ENCODE measurements around the gene HS6ST1.

The HS6ST1 gene

DNA sequence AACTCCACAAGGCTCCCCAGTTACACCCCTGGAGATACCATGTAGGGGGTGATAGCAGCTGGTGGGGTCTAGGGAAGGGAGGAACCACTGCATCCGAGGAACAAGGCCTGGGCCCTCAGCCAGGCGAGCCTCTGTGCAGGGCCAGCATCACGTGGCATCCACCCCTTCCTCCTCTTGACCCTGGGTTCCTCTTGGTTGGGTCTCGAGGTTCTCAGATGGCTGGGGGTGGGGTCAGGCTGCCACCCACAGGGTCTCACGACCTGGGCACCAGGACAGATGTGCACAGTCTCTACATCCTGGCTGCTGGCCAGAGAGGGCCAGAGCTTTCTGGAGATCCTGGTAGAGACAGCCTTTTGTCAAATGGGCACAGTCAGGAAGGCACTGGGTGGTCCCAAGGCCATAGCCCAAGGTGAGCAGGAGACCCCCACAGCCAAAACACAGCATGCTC, 10.4 kb downstream of the HS6ST1 start:
- ATAC-seq = no peak
- TF ChIP-seq ESRRG (CRISPR knock-in tag; IDR thresholded peaks at IDR 0.05) = no peak
- TF ChIP-seq, protein P1, sequence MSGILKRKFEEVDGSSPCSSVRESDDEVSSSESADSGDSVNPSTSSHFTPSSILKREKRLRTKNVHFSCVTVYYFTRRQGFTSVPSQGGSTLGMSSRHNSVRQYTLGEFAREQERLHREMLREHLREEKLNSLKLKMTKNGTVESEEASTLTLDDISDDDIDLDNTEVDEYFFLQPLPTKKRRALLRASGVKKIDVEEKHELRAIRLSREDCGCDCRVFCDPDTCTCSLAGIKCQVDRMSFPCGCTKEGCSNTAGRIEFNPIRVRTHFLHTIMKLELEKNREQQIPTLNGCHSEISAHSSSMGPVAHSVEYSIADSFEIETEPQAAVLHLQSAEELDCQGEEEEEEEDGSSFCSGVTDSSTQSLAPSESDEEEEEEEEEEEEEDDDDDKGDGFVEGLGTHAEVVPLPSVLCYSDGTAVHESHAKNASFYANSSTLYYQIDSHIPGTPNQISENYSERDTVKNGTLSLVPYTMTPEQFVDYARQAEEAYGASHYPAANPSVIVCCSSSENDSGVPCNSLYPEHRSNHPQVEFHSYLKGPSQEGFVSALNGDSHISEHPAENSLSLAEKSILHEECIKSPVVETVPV (CRISPR knock-in tag; IDR thresholded peaks at IDR 0.05) = no peak
- no peak for TF ChIP-seq ZNF70 (CRISPR knock-in tag; IDR thresholded peaks at IDR 0.05)
- TF ChIP-seq TOX (CRISPR knock-in tag; IDR thresholded peaks at IDR 0.05; ENCODE audit: borderline replicate concordance) = no peak
- TF ChIP-seq, protein P2, sequence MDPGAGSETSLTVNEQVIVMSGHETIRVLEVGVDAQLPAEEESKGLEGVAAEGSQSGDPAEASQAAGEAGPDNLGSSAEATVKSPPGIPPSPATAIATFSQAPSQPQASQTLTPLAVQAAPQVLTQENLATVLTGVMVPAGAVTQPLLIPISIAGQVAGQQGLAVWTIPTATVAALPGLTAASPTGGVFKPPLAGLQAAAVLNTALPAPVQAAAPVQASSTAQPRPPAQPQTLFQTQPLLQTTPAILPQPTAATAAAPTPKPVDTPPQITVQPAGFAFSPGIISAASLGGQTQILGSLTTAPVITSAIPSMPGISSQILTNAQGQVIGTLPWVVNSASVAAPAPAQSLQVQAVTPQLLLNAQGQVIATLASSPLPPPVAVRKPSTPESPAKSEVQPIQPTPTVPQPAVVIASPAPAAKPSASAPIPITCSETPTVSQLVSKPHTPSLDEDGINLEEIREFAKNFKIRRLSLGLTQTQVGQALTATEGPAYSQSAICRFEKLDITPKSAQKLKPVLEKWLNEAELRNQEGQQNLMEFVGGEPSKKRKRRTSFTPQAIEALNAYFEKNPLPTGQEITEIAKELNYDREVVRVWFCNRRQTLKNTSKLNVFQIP (CRISPR knock-in tag; IDR thresholded peaks at IDR 0.05; ENCODE audit: borderline replicate concordance, low read depth) = no peak
- no peak for TF ChIP-seq CSDC2 (CRISPR knock-in tag; IDR thresholded peaks at IDR 0.05)
- TF ChIP-seq OSR1 (CRISPR knock-in tag; IDR thresholded peaks at IDR 0.05) = no peak
- no peak for TF ChIP-seq ZC3H10 (CRISPR knock-in tag; IDR thresholded peaks at IDR 0.05)
- TF ChIP-seq ISL1 (CRISPR knock-in tag; IDR thresholded peaks at IDR 0.05) = no peak
- TF ChIP-seq PPARA (CRISPR knock-in tag; IDR thresholded peaks at IDR 0.05; ENCODE audit: borderline replicate concordance) = no peak
- TF ChIP-seq, protein P3, sequence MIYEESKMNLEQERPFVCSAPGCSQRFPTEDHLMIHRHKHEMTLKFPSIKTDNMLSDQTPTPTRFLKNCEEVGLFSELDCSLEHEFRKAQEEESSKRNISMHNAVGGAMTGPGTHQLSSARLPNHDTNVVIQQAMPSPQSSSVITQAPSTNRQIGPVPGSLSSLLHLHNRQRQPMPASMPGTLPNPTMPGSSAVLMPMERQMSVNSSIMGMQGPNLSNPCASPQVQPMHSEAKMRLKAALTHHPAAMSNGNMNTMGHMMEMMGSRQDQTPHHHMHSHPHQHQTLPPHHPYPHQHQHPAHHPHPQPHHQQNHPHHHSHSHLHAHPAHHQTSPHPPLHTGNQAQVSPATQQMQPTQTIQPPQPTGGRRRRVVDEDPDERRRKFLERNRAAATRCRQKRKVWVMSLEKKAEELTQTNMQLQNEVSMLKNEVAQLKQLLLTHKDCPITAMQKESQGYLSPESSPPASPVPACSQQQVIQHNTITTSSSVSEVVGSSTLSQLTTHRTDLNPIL (CRISPR knock-in tag; IDR thresholded peaks at IDR 0.05; ENCODE audit: low read depth) = no peak
- no peak for TF ChIP-seq BACH2 (CRISPR knock-in tag; IDR thresholded peaks at IDR 0.05; ENCODE audit: borderline replicate concordance)
- no peak for TF ChIP-seq ZFP3 (CRISPR knock-in tag; IDR thresholded peaks at IDR 0.05)
- TF ChIP-seq ZNF565 (CRISPR knock-in tag; conservative IDR thresholded peaks at IDR 0.05; ENCODE audit: low read depth) = no peak
- TF ChIP-seq, protein P4, sequence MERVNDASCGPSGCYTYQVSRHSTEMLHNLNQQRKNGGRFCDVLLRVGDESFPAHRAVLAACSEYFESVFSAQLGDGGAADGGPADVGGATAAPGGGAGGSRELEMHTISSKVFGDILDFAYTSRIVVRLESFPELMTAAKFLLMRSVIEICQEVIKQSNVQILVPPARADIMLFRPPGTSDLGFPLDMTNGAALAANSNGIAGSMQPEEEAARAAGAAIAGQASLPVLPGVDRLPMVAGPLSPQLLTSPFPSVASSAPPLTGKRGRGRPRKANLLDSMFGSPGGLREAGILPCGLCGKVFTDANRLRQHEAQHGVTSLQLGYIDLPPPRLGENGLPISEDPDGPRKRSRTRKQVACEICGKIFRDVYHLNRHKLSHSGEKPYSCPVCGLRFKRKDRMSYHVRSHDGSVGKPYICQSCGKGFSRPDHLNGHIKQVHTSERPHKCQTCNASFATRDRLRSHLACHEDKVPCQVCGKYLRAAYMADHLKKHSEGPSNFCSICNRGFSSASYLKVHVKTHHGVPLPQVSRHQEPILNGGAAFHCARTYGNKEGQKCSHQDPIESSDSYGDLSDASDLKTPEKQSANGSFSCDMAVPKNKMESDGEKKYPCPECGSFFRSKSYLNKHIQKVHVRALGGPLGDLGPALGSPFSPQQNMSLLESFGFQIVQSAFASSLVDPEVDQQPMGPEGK (CRISPR knock-in tag; IDR thresholded peaks at IDR 0.05; ENCODE audit: borderline replicate concordance) = no peak
- TF ChIP-seq, protein P5, sequence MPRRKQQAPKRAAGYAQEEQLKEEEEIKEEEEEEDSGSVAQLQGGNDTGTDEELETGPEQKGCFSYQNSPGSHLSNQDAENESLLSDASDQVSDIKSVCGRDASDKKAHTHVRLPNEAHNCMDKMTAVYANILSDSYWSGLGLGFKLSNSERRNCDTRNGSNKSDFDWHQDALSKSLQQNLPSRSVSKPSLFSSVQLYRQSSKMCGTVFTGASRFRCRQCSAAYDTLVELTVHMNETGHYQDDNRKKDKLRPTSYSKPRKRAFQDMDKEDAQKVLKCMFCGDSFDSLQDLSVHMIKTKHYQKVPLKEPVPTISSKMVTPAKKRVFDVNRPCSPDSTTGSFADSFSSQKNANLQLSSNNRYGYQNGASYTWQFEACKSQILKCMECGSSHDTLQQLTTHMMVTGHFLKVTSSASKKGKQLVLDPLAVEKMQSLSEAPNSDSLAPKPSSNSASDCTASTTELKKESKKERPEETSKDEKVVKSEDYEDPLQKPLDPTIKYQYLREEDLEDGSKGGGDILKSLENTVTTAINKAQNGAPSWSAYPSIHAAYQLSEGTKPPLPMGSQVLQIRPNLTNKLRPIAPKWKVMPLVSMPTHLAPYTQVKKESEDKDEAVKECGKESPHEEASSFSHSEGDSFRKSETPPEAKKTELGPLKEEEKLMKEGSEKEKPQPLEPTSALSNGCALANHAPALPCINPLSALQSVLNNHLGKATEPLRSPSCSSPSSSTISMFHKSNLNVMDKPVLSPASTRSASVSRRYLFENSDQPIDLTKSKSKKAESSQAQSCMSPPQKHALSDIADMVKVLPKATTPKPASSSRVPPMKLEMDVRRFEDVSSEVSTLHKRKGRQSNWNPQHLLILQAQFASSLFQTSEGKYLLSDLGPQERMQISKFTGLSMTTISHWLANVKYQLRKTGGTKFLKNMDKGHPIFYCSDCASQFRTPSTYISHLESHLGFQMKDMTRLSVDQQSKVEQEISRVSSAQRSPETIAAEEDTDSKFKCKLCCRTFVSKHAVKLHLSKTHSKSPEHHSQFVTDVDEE (CRISPR knock-in tag; IDR thresholded peaks at IDR 0.05) = no peak
- TF ChIP-seq TCF4 (CRISPR knock-in tag; IDR thresholded peaks at IDR 0.05; ENCODE audit: borderline replicate concordance) = no peak
- no peak for TF ChIP-seq ZNF8 (CRISPR knock-in tag; IDR thresholded peaks at IDR 0.05)

DNA sequence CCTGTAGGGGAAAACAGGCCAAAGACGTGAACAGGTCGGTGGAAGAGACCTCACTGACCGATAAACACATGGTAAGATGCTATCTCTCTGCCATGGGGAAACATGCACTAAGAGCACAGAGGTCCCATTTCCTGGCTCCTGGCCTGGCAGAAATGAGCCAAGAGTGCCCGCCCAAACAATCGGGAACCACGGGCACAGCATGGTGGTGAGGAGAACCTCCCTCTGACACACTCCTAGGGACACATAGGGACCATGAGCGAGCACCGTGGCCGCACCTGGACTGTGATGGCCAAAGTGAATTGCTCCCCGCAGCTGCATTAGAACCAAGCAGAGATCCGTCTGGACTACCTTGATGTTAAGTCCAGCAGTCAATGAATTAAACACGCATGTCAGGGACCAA, 11.1 kb downstream of the HS6ST1 start:
- ATAC-seq = no peak
- TF ChIP-seq ZNF565 (CRISPR knock-in tag; conservative IDR thresholded peaks at IDR 0.05; ENCODE audit: low read depth) (no peak), BACH2 (CRISPR knock-in tag; IDR thresholded peaks at IDR 0.05; ENCODE audit: borderline replicate concordance) (no peak), RARB (CRISPR knock-in tag; IDR thresholded peaks at IDR 0.05) (no peak), ESRRG (CRISPR knock-in tag; IDR thresholded peaks at IDR 0.05) (no peak), PPARA (CRISPR knock-in tag; IDR thresholded peaks at IDR 0.05; ENCODE audit: borderline replicate concordance) (no peak), ARNTL (CRISPR knock-in tag; IDR thresholded peaks at IDR 0.05; ENCODE audit: borderline replicate concordance, low read depth) (no peak), CSDC2 (CRISPR knock-in tag; IDR thresholded peaks at IDR 0.05) (no peak)
- TF ChIP-seq, protein P4 (CRISPR knock-in tag; IDR thresholded peaks at IDR 0.05; ENCODE audit: borderline replicate concordance) = no peak
- TF ChIP-seq, protein P5 (CRISPR knock-in tag; IDR thresholded peaks at IDR 0.05) = no peak
- TF ChIP-seq, protein P2 (CRISPR knock-in tag; IDR thresholded peaks at IDR 0.05; ENCODE audit: borderline replicate concordance, low read depth) = no peak
